NB4 (cell line): ENCODE measurements around the gene TMA7B.

Experiments
- DNase-seq: peaks from one replicate; pipeline ENCODE4 v3.0.0; 2010; ENCODE audit warnings: low read depth
- H3K4me3 ChIP-seq: one replicate; pipeline ENCODE4 v1.5.1; 2011; ENCODE audit warnings: mild to moderate bottlenecking, low read depth, low read length, moderate library complexity
- CTCF ChIP-seq: IDR thresholded peaks from one replicate; pipeline ENCODE4 v1.5.1; 2012; ENCODE audit warnings: low read depth, low read length
- MYC ChIP-seq: IDR thresholded peaks from 2 replicates; pipeline ENCODE4 v1.6.1; 2011; ENCODE audit warnings: low read depth, low read length
- POLR2A ChIP-seq: IDR thresholded peaks from 2 replicates; pipeline ENCODE4 v1.6.1; 2011; ENCODE audit warnings: mild to moderate bottlenecking; ENCODE audit not compliant: insufficient read length; ENCODE audit errors: extremely low read depth
- TF ChIP-seq, protein P1 (sequence below): IDR thresholded peaks from 2 replicates; pipeline ENCODE4 v1.6.1; 2011; ENCODE audit warnings: low read depth, low read length

TMA7B gene

GRCh38 chr22:39928536-39929520, 31.4 kb upstream of the TMA7B start:
- TF ChIP-seq, protein P1, sequence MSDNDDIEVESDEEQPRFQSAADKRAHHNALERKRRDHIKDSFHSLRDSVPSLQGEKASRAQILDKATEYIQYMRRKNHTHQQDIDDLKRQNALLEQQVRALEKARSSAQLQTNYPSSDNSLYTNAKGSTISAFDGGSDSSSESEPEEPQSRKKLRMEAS, result no peak
- no peak for TF ChIP-seq MYC
- no peak for TF ChIP-seq POLR2A
- no peak for TF ChIP-seq CTCF
- DNase-seq, result no peak
- H3K4me3 ChIP-seq, result no peak overlapping the region

GRCh38 chr22:39931251-39931650, 28.9 kb upstream of the TMA7B start:
- no peak overlapping the region for H3K4me3 ChIP-seq
- TF ChIP-seq CTCF, result no peak
- TF ChIP-seq MYC, result no peak
- no peak for TF ChIP-seq POLR2A
- TF ChIP-seq, protein P1, result no peak
- no peak for DNase-seq

DNA sequence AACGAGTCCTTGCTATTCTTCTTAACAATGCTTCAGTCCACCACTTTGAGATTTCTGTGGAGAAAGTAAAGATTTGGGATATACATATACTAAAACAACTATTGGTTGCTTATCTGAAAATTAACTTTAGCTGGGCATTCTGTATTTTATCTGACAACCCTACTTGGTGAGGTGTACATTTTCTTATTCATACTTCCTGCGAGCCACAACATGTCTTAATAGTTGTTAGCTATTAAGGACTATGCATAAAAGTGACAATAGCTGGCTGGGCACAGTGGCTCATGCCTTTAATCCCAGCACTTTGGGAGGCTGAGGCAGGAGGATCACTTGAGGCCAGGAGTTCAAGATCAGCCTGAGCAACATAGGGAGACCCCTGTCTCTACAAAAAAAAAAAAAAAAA, 28.0 kb upstream of the TMA7B start:
- TF ChIP-seq, protein P1, result no peak
- TF ChIP-seq CTCF (no peak), POLR2A (no peak), MYC (no peak)
- no peak overlapping the region for H3K4me3 ChIP-seq

DNA sequence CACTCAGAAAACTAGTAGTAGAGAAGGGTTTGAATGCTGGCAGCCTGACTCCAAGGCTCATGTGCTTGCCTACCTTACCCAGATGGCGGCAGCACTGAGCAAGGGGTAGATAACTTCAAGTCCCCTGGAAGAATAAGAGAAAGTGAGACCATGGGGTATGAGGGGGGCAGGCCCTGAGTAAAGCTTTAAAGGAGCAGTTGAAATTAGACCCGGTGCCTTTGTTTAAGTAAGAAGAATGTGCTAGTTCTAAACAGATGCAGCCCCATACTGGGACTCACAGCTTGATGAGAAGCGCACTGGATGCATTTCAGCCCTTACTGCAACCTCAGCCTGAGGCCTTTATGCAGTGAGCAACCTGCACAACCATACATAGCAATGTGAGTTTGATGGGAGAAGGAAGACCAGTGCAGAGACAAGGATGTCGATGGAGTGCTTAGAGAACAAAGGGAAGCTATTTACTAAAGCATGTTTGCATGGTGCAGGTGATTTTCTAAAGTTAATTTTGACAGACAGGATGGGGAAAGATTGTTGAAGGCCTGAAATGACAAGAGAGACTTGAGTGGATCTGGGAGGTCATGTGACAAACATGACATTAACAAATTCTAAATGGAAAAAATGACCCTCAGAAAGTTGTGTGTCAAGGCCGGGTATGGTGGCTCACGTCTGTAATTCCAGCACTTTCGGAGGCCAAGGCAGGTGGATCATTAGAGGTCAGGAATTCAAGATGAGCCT, 27.1 kb upstream of the TMA7B start:
- TF ChIP-seq, protein P1, result no peak
- TF ChIP-seq CTCF, result peak; percentile 88
- H3K4me3 ChIP-seq, result no peak overlapping the region
- DNase-seq, result peak; percentile 64

More for the DNA sequence above, 28.0 kb upstream of the TMA7B start:
- no peak for DNase-seq

- TF ChIP-seq CTCF (no peak), POLR2A (no peak), MYC (no peak)
- TF ChIP-seq, protein P1, result no peak
- no peak for DNase-seq
- no peak overlapping the region for H3K4me3 ChIP-seq
These were observed 26.5 kb upstream of the TMA7B start for GRCh38 chr22:39933741-39934140.
